GM21367 (cell line): ENCODE results near the gene TRDMT1.

Experiments
- ATAC-seq: cut with Tn5 transposase; IDR thresholded peaks from one replicate; pipeline ENCODE4 v1.9.1; 2021; ENCODE audit not compliant: unreplicated experiment

Gene TRDMT1

GRCh38 chr10:17109475-17110207, 91.8 kb downstream of the TRDMT1 start:
- no peak for ATAC-seq

DNA sequence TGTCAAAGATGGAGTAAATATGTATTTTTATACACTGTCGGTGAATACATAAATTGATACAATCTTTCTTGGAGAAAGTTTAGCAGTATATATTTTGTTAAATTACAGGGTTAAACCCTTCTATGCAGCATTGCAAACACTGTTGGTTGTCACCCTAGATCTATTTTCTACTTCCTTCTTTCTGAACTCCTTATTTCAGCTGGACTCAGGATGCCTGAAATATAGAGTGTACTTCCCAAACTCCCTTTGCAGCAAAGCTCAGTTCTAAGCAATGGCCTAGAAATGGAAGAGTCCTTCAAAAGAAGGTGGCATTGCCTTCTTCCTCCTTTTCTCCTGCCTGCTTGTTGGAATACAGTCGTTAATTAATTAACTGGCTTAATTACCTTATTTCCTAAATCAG, 92.4 kb downstream of the TRDMT1 start:
- no peak for ATAC-seq

GRCh38 chr10:17106991-17107390, 94.5 kb downstream of the TRDMT1 start:
- no peak for ATAC-seq

GRCh38 chr10:17101910-17102266, 99.6 kb downstream of the TRDMT1 start:
- ATAC-seq = no peak

GRCh38 chr10:17101257-17101909, 100.1 kb downstream of the TRDMT1 start:
- no peak for ATAC-seq

GRCh38 chr10:17100586-17100985, 100.9 kb downstream of the TRDMT1 start:
- no peak for ATAC-seq

GRCh38 chr10:17098012-17098411, 103.5 kb downstream of the TRDMT1 start:
- no peak for ATAC-seq
